ENCODE measurements around the gene BTN3A1. TPM values are rescaled to one million over a fixed set of nuclear protein-coding genes. Genes with fewer than 3 reads are reported as not detected.
"Not testable (repeated sequence)": the region's sequence is repeated elsewhere in the genome, so short reads cannot be mapped to it uniquely, and the experiment has no call there.

The BTN3A1 gene
- total RNA-seq, result 10 to 100 TPM; 15.6 to 15.9 TPM

DNA sequence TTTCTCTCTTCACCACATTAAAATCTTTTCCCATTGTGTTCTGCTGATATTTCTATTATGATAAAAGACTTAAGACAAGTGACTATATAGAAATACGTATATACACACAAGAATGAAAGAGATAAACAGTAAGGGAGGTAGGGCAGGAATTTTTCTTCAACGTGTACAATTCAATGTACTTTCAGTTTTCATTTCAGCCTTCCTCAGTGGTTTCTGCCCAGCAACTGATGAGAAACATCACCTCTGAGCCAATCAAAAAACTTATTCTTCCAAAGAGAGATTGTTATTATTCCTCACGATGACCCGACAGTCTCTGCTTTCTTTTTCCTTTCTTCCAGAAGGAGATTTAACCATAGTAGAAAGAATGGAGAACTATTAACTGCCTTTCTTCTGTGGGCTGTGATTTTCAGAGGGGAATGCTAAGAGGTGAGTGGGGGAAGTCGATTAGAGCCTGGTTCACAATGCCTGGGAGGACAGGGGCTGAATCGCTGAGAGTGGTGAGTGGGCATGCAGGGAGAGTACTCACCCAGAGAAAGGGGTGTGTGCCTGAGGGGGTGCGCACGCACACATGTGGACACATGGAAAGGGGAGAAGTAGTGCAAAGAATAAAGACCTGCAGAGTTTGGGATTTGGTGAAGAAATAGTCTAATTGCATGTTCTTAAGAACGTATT lies at the start of gene BTN3A1:
TSS of gene BTN3A1 (plus strand) at position 289 of the 672 bp plus-strand sequence. CDS start 3,289 bp downstream, outside the sequence.
- H3K4me3 ChIP-seq, result peak within 1 kb of the TSS; percentile 40 to 53
- H3K27me3 ChIP-seq (replicated peaks; ENCODE audit: insufficient read depth), result no peaks in the 10 kb centered on the region
- WGBS, result under 1% methylated on average over 9 of the region's 9 CpGs
- intact Hi-C loops (cut with DNase I), result no loop called here
- no peaks in the 10 kb centered on the region for H3K36me3 ChIP-seq
- no peaks in the 10 kb centered on the region for H3K9me3 ChIP-seq
- peak; percentile 67 for DNase-seq (ENCODE audit: low spot score)
- TF ChIP-seq POLR2A (IDR thresholded peaks at IDR 0.05) (no peak), POLR2AphosphoS5 (IDR thresholded peaks at IDR 0.05) (peak; percentile 84), CTCF (IDR thresholded peaks at IDR 0.05) (no peak)
- peak within 1 kb of the TSS; percentile 82 to 92 for H3K27ac ChIP-seq
- no peaks in the 10 kb centered on the region for H3K4me1 ChIP-seq (replicated peaks)

DNA sequence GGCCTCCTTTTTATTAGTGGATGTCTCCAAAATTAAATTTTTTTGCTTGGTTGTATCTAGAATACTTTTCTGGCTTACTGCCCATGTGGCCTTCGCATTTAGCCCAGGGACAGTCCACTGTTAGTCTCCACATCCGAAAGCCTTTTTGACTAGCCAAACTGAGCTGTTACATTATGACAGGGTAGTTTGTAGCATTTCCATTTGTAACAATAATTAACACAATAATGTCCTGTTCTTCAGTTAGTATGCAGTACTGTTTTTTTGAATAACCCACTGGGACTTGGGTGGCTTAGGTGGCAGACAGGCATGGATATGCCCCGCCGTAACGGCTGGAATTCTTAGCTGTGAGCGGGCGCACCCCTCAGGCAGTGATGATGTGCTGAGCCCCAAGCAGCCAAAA lies 49.8 kb upstream of the BTN3A1 start:
- Histone ChIP-seq H3K9me3 (no peaks in the 10 kb centered on the region), H3K27me3 (replicated peaks; ENCODE audit: insufficient read depth) (no peaks in the 10 kb centered on the region), H3K4me1 (replicated peaks) (no peaks in the 10 kb centered on the region), H3K27ac (no peak overlapping the region), H3K36me3 (no peaks in the 10 kb centered on the region), H3K4me3 (no peak overlapping the region)
- WGBS, result 96% methylated on average over 7 of the region's 7 CpGs
- intact Hi-C loops (cut with DNase I), result no loop called here
- no peak for DNase-seq (ENCODE audit: low spot score)
- TF ChIP-seq POLR2A (IDR thresholded peaks at IDR 0.05) (no peak), CTCF (IDR thresholded peaks at IDR 0.05) (no peak), POLR2AphosphoS5 (IDR thresholded peaks at IDR 0.05) (no peak)

DNA sequence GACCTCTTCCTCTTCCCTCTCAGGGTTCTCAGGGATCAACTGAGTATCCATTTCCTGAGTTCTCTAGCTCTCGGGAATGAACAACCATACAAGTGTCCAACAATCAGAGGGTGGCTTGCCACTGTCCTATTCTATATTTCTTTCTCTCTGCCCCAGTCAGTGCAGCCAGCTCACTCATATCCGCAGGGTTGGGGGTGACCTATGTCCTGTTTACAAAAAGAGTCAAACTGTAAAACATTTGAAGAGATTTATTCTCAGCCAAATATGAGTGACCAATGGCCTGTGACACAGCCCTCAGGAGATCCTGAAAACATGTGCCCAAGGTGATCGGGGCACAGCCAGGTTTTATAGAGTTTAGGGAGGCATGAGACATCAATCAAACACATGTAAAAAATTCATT lies 47.9 kb upstream of the BTN3A1 start:
- H3K27ac ChIP-seq, result no peak overlapping the region
- WGBS, result 53% methylated on average over 3 of the region's 3 CpGs
- H3K4me1 ChIP-seq (replicated peaks), result no peaks in the 10 kb centered on the region
- TF ChIP-seq CTCF (IDR thresholded peaks at IDR 0.05) (no peak), POLR2A (IDR thresholded peaks at IDR 0.05) (no peak), POLR2AphosphoS5 (IDR thresholded peaks at IDR 0.05) (no peak)
- intact Hi-C loops (cut with DNase I), result no loop called here
- no peaks in the 10 kb centered on the region for H3K9me3 ChIP-seq
- H3K27me3 ChIP-seq (replicated peaks; ENCODE audit: insufficient read depth), result no peaks in the 10 kb centered on the region
- H3K4me3 ChIP-seq, result no peak overlapping the region
- no peaks in the 10 kb centered on the region for H3K36me3 ChIP-seq
- no peak for DNase-seq (ENCODE audit: low spot score)

- DNase-seq (ENCODE audit: low spot score), result no peak
- no peak overlapping the region for H3K4me3 ChIP-seq
- H3K27ac ChIP-seq, result no peak overlapping the region
- no peaks in the 10 kb centered on the region for H3K9me3 ChIP-seq
- H3K27me3 ChIP-seq (replicated peaks; ENCODE audit: insufficient read depth), result no peaks in the 10 kb centered on the region
- TF ChIP-seq POLR2AphosphoS5 (IDR thresholded peaks at IDR 0.05), result no peak
- no peak for TF ChIP-seq POLR2A (IDR thresholded peaks at IDR 0.05)
- no peak for TF ChIP-seq CTCF (IDR thresholded peaks at IDR 0.05)
- no peaks in the 10 kb centered on the region for H3K36me3 ChIP-seq
- intact Hi-C loops (cut with DNase I), result no loop called here
- no peaks in the 10 kb centered on the region for H3K4me1 ChIP-seq (replicated peaks)
Measured at GRCh38 chr6:26355366-26355765, 46.7 kb upstream of the BTN3A1 start.

DNA sequence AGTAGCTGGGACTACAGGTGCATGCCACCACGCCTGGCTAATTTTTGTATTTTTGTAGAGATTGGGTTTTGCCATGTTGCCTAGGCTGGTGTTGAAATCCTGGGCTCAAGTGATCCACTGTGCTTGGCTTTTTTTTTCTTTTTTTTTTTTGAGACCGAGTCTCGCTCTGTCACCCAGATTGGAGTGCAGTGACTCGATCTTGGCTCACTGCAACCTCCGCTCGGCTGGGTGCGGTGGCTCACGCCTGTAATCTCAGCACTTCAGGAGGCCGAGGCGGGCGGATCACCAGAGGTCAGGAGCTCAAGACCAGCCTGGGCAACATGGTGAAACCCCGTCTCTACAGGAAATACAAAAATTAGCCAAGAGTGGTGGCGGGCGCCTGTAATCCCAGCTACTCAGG lies 44.5 kb upstream of the BTN3A1 start:
- H3K9me3 ChIP-seq; H3K4me1 ChIP-seq (replicated peaks); H3K4me3 ChIP-seq; H3K27ac ChIP-seq; DNase-seq (ENCODE audit: low spot score); intact Hi-C loops (cut with DNase I); H3K36me3 ChIP-seq; H3K27me3 ChIP-seq (replicated peaks; ENCODE audit: insufficient read depth): not testable (repeated sequence)
- 94% methylated on average over 14 of the region's 14 CpGs for WGBS
